Body of pancreas (tissue), 4 donors: ENCODE results near the gene PXDN.

ENCODE experiments used
- POLR2A ChIP-seq, 3 donors: fragments of 450-650 bp; IDR thresholded peaks; one replicate each; pipeline ENCODE4 v1.6.1; 2016; ENCODE audit warnings: antibody characterized with exemption in 3 of 3, mild to moderate bottlenecking in 2 of 3
- TF ChIP-seq, protein P1 (sequence below), 7 experiments: fragments of 450-650 bp in 4 of 7; fragments of 200-600 bp in 3 of 7; sonication (generic) in 3 of 7; IDR thresholded peaks; one replicate each; pipeline ENCODE4 v1.5.1; 2016 to 2019; ENCODE audit warnings: antibody characterized with exemption in 7 of 7

DNA sequence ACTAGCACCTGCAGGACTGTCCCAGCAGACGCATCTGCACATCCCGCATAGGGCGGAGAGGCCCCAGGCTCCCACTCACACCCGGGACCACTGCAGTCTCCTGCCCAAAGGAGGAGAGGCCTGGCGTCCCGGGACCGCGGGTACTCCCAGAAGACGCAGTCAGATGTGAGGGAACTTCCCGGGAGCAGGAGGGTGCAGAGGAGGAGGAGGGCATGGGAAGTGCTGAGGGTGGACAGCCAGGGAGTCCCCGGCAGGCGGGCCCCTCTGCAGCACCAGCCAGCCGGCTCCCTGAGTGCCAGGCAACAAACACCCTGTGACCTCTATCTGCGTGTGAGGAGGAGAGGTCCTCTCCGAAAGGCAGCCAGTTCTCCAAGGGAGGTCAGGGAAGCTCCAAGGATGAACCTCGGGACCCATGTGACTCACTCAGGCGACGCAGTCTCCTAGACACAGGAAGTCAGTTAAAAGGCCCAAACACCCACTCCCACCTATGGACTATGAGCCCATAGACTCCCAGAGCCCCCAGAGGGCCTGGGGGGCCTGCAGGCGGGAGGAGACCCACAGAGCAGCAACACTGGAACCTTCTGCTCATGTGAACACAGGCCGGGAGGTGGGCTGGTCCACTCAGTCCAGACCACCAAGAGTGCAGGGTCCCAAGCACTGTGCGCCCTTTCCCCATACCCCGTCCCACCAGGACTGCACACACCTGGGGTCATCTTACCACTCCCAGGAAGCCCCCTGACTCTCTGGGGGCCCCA lies 4.2 kb downstream of the PXDN start:
- TF ChIP-seq, protein P1, sequence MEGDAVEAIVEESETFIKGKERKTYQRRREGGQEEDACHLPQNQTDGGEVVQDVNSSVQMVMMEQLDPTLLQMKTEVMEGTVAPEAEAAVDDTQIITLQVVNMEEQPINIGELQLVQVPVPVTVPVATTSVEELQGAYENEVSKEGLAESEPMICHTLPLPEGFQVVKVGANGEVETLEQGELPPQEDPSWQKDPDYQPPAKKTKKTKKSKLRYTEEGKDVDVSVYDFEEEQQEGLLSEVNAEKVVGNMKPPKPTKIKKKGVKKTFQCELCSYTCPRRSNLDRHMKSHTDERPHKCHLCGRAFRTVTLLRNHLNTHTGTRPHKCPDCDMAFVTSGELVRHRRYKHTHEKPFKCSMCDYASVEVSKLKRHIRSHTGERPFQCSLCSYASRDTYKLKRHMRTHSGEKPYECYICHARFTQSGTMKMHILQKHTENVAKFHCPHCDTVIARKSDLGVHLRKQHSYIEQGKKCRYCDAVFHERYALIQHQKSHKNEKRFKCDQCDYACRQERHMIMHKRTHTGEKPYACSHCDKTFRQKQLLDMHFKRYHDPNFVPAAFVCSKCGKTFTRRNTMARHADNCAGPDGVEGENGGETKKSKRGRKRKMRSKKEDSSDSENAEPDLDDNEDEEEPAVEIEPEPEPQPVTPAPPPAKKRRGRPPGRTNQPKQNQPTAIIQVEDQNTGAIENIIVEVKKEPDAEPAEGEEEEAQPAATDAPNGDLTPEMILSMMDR (IDR thresholded peaks at IDR 0.05), result no peak
- TF ChIP-seq POLR2A (IDR thresholded peaks at IDR 0.05), result no peak
